Measurements from ENCODE around the gene LRIT1. TPM values are rescaled to one million over a fixed set of nuclear protein-coding genes. Genes with fewer than 3 reads are reported as not detected.

Gene LRIT1
- total RNA-seq, 1 donor from 2014 or later: not detected

DNA sequence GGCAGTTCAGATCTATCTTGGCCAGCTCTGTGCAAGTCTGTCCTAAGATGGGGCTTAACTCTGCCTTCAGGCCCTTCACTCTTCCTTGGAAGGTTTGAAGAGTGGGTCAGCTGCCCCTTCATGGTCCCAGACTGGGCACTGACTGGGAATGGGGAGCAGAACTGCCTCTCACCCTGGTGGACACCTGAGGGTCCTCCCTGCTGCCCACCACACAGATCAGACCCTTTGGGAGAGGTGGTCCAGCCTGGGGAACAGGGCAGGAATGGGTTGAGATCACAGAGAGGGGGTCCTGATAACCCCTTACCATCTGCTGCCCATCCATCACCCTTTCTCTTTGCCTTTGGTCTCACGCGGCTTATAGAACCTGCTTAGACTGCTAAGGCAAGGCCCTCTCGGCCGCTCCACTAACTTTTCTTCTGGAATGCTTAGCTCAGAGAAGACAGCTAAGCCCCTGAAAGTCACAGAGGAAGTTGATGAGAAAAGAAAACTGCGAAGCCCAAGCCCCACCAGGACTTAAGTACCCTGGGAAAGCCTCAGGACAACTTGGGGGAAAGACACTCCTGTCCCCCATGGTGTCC, 47.4 kb downstream of the LRIT1 start:
- no peaks in the 10 kb centered on the region for H3K36me3 Mint-ChIP-seq (ENCODE audit: low read depth)
- ChIA-PET POLR2A (no interaction called here), CTCF (interaction anchor here (1.0 to 1.4 kb wide), 2 partner anchors 45 to 46 kb away, joined by 3 to 10 read pairs; no protein-coding TSS in a partner anchor)
- peaks cover 7% of the 10 kb centered on the region for H3K4me1 Mint-ChIP-seq
- H3K9me3 Mint-ChIP-seq: no peaks in the 10 kb centered on the region
- H3K27me3 Mint-ChIP-seq: peaks cover 45% of the 10 kb centered on the region
- no peak for DNase-seq
- peak overlapping the region; percentile 60 for H3K4me3 Mint-ChIP-seq
- intact Hi-C loops (cut with micrococcal nuclease): loop anchor here (2.0 kb wide), 1 partner anchor 15 kb away; no protein-coding TSS in a partner anchor
- ATAC-seq (ENCODE audit: low read depth): no peak
- TF ChIP-seq, protein P1, sequence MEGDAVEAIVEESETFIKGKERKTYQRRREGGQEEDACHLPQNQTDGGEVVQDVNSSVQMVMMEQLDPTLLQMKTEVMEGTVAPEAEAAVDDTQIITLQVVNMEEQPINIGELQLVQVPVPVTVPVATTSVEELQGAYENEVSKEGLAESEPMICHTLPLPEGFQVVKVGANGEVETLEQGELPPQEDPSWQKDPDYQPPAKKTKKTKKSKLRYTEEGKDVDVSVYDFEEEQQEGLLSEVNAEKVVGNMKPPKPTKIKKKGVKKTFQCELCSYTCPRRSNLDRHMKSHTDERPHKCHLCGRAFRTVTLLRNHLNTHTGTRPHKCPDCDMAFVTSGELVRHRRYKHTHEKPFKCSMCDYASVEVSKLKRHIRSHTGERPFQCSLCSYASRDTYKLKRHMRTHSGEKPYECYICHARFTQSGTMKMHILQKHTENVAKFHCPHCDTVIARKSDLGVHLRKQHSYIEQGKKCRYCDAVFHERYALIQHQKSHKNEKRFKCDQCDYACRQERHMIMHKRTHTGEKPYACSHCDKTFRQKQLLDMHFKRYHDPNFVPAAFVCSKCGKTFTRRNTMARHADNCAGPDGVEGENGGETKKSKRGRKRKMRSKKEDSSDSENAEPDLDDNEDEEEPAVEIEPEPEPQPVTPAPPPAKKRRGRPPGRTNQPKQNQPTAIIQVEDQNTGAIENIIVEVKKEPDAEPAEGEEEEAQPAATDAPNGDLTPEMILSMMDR (IDR thresholded peaks at IDR 0.05): no peak
- no peak overlapping the region for H3K27ac Mint-ChIP-seq

DNA sequence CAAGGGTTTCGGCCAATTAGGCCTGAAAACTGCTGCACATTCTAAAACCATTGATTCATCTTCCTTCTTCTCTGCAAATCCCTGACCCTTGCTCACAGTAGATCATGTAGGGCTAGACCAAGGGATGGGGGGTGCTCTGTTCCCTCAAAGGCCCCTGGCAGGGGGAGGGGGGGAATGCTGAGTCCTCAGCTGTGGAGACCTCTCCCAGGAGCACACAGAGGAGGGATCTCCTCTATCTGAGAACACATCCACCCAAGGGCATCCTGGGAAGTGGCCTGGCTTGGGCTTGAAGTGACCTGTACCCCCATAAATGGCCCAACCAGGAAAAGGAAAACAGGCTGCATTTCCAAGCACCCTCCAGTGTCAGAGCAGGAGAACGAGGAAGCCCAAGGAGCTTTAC, 48.0 kb downstream of the LRIT1 start:
- peaks cover 7% of the 10 kb centered on the region for H3K4me1 Mint-ChIP-seq
- intact Hi-C loops (cut with micrococcal nuclease): no loop called here
- H3K4me3 Mint-ChIP-seq: no peak overlapping the region
- no peaks in the 10 kb centered on the region for H3K9me3 Mint-ChIP-seq
- no peak for ATAC-seq (ENCODE audit: low read depth)
- H3K36me3 Mint-ChIP-seq (ENCODE audit: low read depth): no peaks in the 10 kb centered on the region
- H3K27ac Mint-ChIP-seq: no peak overlapping the region
- ChIA-PET POLR2A (no interaction called here), CTCF (interaction anchor here (1.4 kb wide), 1 partner anchor 46 kb away, joined by 10 read pairs; no protein-coding TSS in a partner anchor)
- no peak for DNase-seq
- TF ChIP-seq, protein P1 (IDR thresholded peaks at IDR 0.05): no peak
- peaks cover 44% of the 10 kb centered on the region for H3K27me3 Mint-ChIP-seq

DNA sequence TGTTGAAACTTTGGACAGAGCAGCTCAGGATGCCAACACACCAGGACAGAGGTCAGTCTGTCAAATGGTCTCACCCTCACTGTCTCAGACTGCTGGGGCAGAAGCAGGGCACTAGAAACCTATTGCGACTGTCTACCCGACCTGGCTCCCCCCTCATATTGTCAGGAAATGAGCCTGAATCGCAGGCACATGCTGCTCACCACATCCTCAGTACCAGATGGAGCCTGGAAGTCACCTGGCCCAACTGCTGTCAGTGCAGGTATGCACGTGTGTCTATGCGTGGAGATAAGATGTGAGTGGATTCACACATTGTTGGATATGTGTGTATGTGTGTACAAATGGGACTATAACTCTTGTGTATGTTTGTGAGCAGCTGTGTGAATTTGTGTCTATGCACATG, 50.2 kb downstream of the LRIT1 start:
- ATAC-seq (ENCODE audit: low read depth): no peak
- TF ChIP-seq, protein P1 (IDR thresholded peaks at IDR 0.05): no peak
- Mint-ChIP-seq H3K4me3 (no peak overlapping the region), H3K9me3 (no peaks in the 10 kb centered on the region), H3K27me3 (peaks cover 30% of the 10 kb centered on the region), H3K4me1 (peaks cover 7% of the 10 kb centered on the region), H3K36me3 (ENCODE audit: low read depth) (no peaks in the 10 kb centered on the region), H3K27ac (no peak overlapping the region)
- DNase-seq: no peak
- CTCF ChIA-PET: interaction anchor here (1.6 kb wide), 1 partner anchor 43 kb away, joined by 5 read pairs; no protein-coding TSS in a partner anchor
- intact Hi-C loops (cut with micrococcal nuclease): no loop called here
- POLR2A ChIA-PET: no interaction called here

DNA sequence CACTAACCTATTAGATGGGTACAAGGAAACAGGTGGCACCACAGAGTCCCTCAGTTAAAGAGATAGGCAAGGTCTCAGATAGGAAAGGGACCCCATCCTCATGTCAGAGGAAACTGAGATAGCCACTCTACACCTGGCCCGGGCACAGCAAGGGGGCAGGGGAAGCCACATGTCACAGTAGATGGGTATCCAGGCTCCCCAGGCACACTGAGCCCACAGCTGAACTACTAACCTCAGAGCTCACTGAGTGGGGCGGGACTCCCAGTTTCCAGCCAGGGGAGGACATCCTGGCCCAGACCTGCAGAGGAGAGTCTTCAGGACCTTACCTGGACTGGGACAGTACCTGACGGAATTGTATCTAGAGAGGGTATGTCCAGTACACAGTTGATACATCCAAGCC, 50.7 kb downstream of the LRIT1 start:
- Mint-ChIP-seq H3K9me3 (no peaks in the 10 kb centered on the region), H3K4me1 (peaks cover 4% of the 10 kb centered on the region), H3K27ac (no peak overlapping the region), H3K36me3 (ENCODE audit: low read depth) (no peaks in the 10 kb centered on the region), H3K27me3 (peaks cover 25% of the 10 kb centered on the region), H3K4me3 (no peak overlapping the region)
- ATAC-seq (ENCODE audit: low read depth) (no peak), DNase-seq (no peak)
- TF ChIP-seq, protein P1 (IDR thresholded peaks at IDR 0.05): no peak
- ChIA-PET CTCF (no interaction called here), POLR2A (no interaction called here)
- intact Hi-C loops (cut with micrococcal nuclease): no loop called here

DNA sequence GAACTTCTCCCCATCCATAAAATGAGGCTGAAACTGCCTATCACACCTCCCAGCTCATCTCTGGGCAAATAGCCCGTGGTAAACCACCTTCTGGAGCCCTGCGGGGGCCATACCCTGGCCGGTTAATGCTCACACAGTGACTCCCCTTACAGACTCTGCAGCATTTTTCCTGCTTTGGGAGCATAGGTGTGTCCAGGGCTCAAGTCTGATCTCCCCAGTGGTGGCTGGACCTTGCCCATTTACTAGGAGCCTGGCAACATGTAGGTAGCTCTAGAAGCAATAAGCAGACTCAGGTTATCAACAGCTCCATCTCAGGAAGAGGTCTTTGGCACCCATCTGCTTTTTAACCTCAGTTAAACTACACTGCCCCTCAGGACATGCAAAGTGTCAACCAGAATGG, 52.5 kb downstream of the LRIT1 start:
- Mint-ChIP-seq H3K36me3 (ENCODE audit: low read depth) (no peaks in the 10 kb centered on the region), H3K9me3 (no peaks in the 10 kb centered on the region), H3K4me1 (peaks cover 4% of the 10 kb centered on the region), H3K27me3 (peaks cover 21% of the 10 kb centered on the region), H3K27ac (no peak overlapping the region), H3K4me3 (no peak overlapping the region)
- no peak for ATAC-seq (ENCODE audit: low read depth)
- TF ChIP-seq, protein P1 (IDR thresholded peaks at IDR 0.05): no peak
- ChIA-PET POLR2A (no interaction called here), CTCF (no interaction called here)
- no peak for DNase-seq
- intact Hi-C loops (cut with micrococcal nuclease): no loop called here
